Activated CD4-positive, CD25-positive, alpha-beta regulatory T cell treated with anti-CD3 and anti-CD28 coated beads, Interleukin-2, amount 50 U/mL, for 24 hours (primary cell): ENCODE data around the gene UBE2E2.

ENCODE experiments used
- ATAC-seq, 2 donors: fragments of 150-1000 bp; cut with Tn5 transposase; one replicate each; pipeline ENCODE4 v1.10.0; 2021; ENCODE audit warnings: mild to moderate bottlenecking in 1 of 2, moderate library complexity in 1 of 2

The UBE2E2 gene

DNA sequence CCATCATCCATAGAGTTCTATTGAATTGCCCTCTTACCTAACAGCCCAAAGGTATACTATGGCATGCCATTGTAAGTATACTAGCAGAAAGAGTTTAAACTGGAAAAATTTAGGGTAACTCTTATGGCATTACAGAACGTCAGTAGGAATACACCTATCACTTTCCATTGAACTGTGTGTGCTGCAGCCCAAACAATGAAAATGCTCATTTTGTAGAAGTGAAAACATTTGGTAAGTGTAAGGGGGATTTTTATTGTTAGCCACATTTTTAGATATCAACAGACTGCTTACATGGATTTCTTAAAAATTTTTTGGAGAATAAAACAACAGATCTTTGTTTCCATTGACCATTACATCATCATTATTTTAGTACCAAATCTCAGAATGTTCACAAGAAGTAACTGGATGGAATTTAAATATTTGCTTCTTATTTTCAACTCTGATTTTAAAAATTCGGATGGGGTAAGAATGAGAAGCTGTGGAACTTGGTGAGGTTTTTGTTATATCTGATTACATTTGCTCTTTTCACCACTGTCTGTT, 245.9 kb downstream of the UBE2E2 start:
- no peak for ATAC-seq

GRCh38 chr3:23450051-23450450, 246.9 kb downstream of the UBE2E2 start:
- ATAC-seq, result no peak

- ATAC-seq, result no peak
Observed at GRCh38 chr3:23450806-23451205, 247.7 kb downstream of the UBE2E2 start.

GRCh38 chr3:23452408-23452807, 249.3 kb downstream of the UBE2E2 start:
- ATAC-seq, result no peak

DNA sequence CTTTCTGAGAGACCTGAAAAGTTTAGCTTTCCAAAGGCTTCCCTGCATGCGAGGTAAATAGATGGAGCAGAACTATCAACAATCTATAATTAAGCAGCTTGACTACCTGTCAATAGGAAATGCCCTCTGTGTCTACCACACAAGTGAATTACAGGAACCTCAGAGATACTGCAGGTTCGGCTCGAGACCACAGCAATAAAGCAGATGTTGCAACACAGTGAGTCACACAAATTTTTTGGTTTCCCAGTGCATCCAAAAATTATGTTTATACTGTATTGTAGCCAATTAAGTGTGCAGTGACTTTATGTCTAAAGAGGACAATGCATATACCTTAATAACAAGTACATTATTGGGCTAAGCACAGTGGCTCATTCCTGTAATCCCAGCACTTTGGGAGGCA, 252.0 kb downstream of the UBE2E2 start:
- no peak for ATAC-seq

DNA sequence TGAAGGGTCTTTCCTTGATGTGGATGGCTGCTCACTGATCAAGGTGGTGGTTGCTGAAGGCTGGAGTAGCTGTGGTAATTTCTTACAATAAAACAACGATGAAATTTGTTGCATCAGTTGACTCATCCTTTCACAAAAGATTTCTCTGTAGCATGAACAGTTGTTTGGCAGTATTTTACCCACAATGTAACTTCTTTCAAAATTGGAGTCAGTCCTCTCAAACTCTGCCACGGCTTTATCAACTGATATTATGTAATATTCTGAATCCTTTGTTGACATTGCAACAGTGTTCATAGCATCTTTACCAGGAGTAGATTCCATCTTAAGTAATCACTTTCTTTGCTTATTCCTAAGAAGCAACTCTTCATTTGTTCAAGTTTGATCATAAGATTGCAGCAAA, 252.6 kb downstream of the UBE2E2 start:
- ATAC-seq, result no peak

- no peak for ATAC-seq
Observed at GRCh38 chr3:23457697-23458096, 254.6 kb downstream of the UBE2E2 start.

DNA sequence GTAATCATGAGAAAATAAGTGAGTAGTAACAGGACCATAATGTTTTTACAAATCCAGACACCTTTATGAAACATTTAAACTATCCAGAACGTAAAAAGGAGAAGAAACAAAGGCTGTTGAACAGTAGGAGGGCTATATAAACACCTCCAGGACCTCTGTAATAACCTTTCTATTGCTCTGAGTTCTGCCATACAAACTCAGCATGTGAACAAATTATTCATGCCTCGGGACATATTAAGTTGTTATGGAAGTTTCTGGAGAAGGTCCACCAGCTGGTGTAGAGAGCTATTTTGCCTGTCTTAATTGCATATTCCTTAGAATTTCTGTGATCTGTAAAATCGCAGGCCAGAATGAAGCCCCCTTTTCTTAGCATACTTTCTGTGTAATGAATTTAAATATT, 256.3 kb downstream of the UBE2E2 start:
- no peak for ATAC-seq

- ATAC-seq, result no peak
Observed at GRCh38 chr3:23459889-23460546, 256.9 kb downstream of the UBE2E2 start.

DNA sequence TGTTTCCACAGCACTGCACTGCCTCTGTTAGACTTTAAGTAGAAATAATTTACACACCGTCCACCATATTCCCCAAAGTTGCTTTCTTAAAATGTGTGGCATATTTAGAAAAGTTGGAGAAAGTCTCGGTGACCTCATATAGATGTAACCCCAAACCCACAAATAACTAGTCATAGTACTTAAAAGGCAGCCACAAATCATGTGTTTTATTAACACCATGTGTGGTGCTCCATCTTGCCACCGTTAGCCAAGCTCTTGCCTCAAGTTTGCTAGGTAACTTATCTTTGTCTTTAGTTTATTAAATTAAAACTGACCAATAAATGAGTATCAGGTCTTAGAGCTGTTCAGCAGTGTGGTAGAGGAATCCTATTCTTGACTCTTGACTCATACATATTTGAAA, 257.9 kb downstream of the UBE2E2 start:
- ATAC-seq, result no peak

DNA sequence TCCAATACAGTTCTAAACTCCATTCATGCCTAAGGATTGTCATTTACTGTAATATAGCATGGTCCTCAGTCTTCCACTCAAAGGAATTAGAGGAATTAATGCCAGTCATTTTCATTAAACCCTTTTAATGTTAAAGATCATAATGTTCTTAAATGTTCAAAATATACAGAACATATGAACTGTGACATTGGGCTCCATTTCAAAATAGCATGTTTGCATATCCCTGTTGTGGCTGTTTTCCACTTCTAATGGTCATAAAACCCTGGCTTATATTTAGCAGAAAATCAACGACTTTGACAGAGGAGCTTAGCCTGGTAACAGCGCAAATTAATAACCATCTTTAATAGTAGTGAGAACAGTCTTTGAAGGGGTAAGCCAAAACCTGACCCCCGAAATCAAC, 260.7 kb downstream of the UBE2E2 start:
- ATAC-seq, result no peak

DNA sequence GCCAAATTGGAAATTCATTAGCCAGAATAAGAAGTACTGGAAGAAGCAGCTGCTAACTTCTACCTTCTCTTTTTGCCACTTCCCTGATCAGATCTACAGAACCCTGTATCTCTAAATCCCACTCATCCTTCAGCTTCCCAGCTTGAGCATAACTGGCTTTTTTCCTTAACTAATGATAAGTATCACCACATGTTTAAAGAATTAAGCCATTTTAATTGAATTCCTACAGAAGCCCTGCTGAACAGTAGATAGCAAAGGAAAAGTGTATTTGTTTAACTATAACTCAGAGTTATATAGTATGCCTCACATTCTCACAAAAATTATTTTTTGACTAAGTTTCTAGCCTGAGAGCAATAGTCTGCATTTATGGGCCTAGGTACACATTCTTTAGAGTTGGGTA, 262.4 kb downstream of the UBE2E2 start:
- ATAC-seq, result no peak

DNA sequence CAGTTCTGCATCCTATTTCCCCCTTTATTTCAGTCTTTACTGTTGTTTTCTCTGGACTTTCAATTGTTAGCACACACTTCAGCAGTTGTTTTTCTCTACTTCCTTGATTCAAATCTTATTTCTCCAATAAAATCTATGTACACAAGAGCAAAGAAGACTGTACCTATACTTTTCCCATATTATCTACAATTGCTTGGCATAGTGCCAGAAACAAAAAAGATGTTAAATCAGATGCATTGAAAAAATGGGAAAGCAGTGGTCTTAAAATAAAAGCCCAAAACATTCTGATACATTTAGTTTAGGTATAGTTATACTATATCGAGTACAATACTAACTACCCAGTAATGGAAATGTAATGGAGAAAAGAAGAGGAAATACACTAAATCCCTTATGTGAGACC, 265.1 kb downstream of the UBE2E2 start:
- no peak for ATAC-seq

- no peak for ATAC-seq
Observed at GRCh38 chr3:23474580-23475357, 271.6 kb downstream of the UBE2E2 start.

GRCh38 chr3:23475446-23475845, 272.3 kb downstream of the UBE2E2 start:
- no peak for ATAC-seq

- ATAC-seq, result no peak
Observed at GRCh38 chr3:23479026-23479425, 275.9 kb downstream of the UBE2E2 start.

GRCh38 chr3:23479615-23480328, 276.6 kb downstream of the UBE2E2 start:
- ATAC-seq, result no peak

DNA sequence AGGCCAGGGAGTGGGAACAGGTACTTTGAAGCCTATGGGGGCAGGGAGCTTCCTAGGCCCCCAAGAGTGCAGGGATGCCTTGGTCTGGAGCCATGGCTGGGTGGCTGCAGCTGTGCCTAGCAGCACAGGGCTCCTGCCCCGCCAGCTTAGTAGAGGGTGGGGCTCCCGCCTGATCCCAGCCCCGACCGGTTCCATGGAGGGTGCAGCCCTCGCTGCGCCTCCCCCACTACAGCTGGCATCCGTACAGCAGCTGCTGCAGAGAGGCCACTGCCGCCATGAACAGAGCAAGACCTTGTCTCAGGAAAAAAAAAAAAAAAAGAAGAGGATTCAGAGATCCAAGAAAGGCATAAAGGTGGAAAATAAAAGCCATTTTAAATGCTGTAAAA, 277.2 kb downstream of the UBE2E2 start:
- no peak for ATAC-seq

GRCh38 chr3:23481011-23481615, 278.0 kb downstream of the UBE2E2 start:
- no peak for ATAC-seq

DNA sequence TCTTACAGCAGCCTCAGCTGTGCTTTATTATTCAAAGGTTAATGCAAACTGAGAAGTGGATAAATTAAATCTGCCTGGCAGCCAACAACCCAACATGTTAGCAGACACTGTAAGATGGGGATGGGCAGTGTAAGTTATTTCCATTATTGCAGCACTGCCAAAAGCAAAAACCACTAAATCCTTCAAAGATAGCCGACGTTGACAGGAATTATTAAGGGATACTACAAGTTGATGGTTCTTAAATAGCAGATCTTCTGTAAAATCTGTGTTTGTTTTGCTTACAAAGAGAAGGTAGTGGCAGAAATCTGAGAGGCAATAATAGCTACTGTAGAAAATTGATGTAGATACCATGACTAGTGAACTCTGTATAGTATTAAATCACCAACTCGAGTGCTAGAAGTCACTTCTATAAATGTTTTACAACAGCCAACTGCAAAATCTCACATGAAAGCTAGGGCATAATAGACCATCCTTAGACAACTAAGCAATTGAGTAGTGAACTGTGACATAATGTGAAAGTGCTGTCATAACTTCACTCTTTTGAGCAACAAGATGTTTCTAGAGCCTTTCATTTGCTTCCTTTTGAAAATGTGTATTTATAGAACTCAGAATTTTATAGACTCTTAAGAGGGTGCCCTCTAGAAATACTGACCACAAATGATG, 278.6 kb downstream of the UBE2E2 start:
- ATAC-seq, result no peak

DNA sequence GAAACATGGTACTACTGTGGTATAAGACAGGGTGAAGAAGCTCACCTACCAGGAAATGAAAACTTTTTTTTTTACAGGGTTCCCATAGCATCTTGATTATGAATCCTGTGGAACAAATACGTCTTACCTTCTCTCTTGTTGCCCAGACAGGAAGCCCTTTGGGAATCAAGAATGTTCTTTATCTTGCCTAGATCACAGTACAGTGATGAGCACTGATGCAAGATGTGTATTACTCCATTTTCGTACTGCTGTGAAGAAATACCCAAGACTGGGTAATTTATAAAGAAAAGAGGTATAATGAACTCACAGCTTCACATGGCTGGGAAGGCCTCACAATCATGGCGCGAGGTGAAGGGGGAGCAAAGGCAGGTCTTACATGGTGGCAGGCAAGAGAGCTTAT, 281.3 kb downstream of the UBE2E2 start:
- no peak for ATAC-seq

DNA sequence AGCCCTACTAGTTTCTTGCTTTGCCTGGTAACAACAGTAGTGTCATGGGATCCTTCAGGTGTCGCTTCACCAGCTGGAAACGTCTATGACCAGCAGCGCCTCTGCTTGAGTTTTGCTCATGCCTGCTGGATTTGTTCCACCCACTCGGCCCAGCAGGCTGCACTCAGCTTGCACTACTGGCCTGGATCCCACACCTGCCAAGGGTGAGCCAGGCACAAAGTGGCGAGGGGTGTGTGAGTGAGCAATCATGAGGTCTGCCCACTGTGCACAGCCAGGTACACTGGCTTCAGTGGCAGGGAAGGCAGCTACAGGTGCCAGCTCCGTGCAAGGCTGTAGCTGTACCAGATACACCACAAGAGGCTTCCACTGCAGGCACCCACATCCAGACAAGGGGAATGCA, 282.8 kb downstream of the UBE2E2 start:
- no peak for ATAC-seq

GRCh38 chr3:23487015-23487414, 283.9 kb downstream of the UBE2E2 start:
- ATAC-seq, result no peak
